Type B pancreatic cell (in vitro differentiated cells): ENCODE results near the gene NAA15. TPM values are rescaled to one million over a fixed set of nuclear protein-coding genes. Genes with fewer than 3 reads are reported as not detected.
"Not testable (repeated sequence)": the region's sequence is repeated elsewhere in the genome, so short reads cannot be mapped to it uniquely, and the experiment has no call there.

ENCODE experiments used
- DNase-seq: peaks from one replicate; pipeline ENCODE4 v3.0.0; 2021; ENCODE audit warnings: mixed read lengths; ENCODE audit not compliant: unreplicated experiment; ENCODE audit errors: extremely low spot score
- H3K27ac Mint-ChIP-seq: 2 replicates; pipeline ENCODE4 v1.8.0; 2021; ENCODE audit warnings: mild to moderate bottlenecking, mixed read lengths
- H3K27me3 Mint-ChIP-seq: 2 replicates; pipeline ENCODE4 v1.8.0; 2021; ENCODE audit warnings: mixed read lengths
- H3K36me3 Mint-ChIP-seq: 2 replicates; pipeline ENCODE4 v1.8.0; 2021; ENCODE audit warnings: mixed read lengths
- H3K4me1 Mint-ChIP-seq: one replicate; pipeline ENCODE4 v1.8.0; 2021; ENCODE audit warnings: mixed read lengths; ENCODE audit not compliant: unreplicated experiment
- H3K4me3 Mint-ChIP-seq: 2 replicates; pipeline ENCODE4 v1.8.0; 2021; ENCODE audit warnings: mild to moderate bottlenecking, mixed read lengths
- H3K9me3 Mint-ChIP-seq: 2 replicates; pipeline ENCODE4 v1.8.0; 2021; ENCODE audit warnings: mixed read lengths
- long read RNA-seq: library from polyadenylated mRNA; unstranded; transcript quantifications from one replicate; pipeline ENCODE4 v2.0.0, GENCODE V29; 2020
- total RNA-seq: library from RNA; stranded (reverse); gene quantifications from 2 replicates; pipeline ENCODE4 v1.2.1, GENCODE V29; 2021; ENCODE audit warnings: low replicate concordance
- TF ChIP-seq, protein P1 (sequence below): fragments of 200-600 bp; sonication (generic); conservative IDR thresholded peaks from 2 replicates; pipeline ENCODE4 v1.5.0; 2021; ENCODE audit warnings: antibody characterized with exemption, mild to moderate bottlenecking

NAA15 gene
- 47.4 and 61.2 TPM in 2 replicates for total RNA-seq
- long read RNA-seq, full-length matches to known transcripts: 2 of 223 reads
- long read RNA-seq, partial matches to known transcripts: 204 of 223 reads
- long read RNA-seq, other reads (novel, unspliced or antisense): 17 of 223 reads

DNA sequence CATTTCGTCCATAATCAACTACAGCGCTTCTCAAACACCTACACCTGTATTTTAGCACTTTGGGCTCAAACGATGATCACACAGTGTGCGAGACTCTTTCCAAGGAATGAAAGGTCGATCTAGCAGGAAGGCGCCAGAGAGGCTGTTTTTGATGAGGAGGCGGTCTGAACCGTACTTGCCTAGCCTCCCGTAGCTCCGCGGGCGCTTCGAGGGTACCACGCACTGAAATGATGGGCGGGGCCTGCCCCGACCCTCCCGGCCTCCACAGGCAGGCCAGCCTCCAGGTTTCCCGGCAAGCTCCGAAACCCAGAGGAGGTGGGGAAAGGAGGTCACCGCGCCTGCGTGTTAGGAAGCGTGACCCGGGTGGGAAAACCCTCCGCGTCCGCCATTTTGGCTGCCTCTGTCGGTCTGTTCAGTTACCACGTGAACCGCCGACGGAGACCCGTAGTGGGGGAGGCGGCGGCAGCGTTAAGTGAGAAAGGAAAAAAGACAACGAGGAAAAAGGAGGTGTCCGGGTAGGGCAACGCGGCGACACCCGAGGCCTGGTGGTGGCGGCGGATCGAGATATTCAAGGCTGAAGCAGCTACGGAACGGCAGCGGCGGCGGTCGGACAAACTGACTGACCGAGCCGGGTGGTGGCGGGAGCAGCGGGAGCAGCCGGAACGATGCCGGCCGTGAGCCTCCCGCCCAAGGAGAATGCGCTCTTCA lies at the start of gene NAA15:
NAA15 (plus strand) TSS at position 393 of the 708 bp plus-strand sequence; CDS start at position 666, 273 bp downstream.
- Mint-ChIP-seq H3K4me3 (peak within 1 kb of the TSS; percentile 100), H3K9me3 (no peaks in the 10 kb centered on the region)

DNA sequence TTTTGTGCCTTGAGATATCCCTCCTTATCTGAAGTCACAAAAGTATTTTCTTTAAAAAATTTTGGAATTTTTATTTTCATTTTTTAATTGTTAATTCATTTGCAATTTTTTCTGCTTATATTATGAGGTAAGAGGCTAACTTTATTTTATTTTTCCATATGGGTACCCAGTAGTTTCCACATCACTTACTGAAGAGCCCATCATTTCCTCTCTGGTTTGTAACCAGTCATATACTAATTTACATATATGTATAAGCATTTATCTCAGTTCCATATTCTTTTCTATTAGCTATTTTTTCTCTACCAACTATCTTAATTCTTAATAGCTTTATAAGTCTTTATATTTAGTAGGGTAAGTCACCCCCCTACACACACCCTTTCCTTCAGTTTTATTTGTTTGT lies 48.3 kb upstream of the NAA15 start:
- H3K4me3 Mint-ChIP-seq: no peak overlapping the region
- H3K4me1 Mint-ChIP-seq: peaks cover 4% of the 10 kb centered on the region
- H3K27ac Mint-ChIP-seq: no peak overlapping the region
- DNase-seq: no peak
- no peaks in the 10 kb centered on the region for H3K36me3 Mint-ChIP-seq
- H3K9me3 Mint-ChIP-seq: no peaks in the 10 kb centered on the region
- H3K27me3 Mint-ChIP-seq: no peaks in the 10 kb centered on the region
- TF ChIP-seq, protein P1, sequence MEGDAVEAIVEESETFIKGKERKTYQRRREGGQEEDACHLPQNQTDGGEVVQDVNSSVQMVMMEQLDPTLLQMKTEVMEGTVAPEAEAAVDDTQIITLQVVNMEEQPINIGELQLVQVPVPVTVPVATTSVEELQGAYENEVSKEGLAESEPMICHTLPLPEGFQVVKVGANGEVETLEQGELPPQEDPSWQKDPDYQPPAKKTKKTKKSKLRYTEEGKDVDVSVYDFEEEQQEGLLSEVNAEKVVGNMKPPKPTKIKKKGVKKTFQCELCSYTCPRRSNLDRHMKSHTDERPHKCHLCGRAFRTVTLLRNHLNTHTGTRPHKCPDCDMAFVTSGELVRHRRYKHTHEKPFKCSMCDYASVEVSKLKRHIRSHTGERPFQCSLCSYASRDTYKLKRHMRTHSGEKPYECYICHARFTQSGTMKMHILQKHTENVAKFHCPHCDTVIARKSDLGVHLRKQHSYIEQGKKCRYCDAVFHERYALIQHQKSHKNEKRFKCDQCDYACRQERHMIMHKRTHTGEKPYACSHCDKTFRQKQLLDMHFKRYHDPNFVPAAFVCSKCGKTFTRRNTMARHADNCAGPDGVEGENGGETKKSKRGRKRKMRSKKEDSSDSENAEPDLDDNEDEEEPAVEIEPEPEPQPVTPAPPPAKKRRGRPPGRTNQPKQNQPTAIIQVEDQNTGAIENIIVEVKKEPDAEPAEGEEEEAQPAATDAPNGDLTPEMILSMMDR: no peak

More for the DNA sequence above, at the start of gene NAA15:
- Mint-ChIP-seq H3K27me3 (no peaks in the 10 kb centered on the region), H3K4me1 (peaks cover 16% of the 10 kb centered on the region), H3K36me3 (peaks cover 14% of the 10 kb centered on the region), H3K27ac (peak within 1 kb of the TSS; percentile 100)
- DNase-seq: peak; percentile 98
- TF ChIP-seq, protein P1: no peak

DNA sequence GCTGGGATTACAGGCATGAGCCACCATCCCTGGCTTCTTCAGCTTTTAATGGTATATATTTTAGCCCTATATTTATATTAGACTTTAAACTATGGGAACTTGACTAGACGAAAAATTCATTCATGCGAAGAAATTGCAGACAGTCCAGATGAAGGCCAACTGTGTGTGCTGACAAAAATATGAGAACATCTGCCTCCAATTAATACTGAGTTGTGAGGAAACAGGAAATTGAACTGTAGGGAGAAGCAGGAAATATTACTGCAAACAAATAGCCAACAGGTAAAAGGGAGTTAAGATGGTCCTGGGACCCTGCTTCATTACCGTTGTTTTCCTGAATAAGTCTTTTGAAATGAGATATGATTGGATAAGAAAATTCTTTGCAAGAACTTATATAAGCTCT lies 47.6 kb upstream of the NAA15 start:
- H3K4me1 Mint-ChIP-seq: peaks cover 2% of the 10 kb centered on the region
- DNase-seq: no peak
- no peak overlapping the region for H3K4me3 Mint-ChIP-seq
- TF ChIP-seq, protein P1: no peak
- H3K27ac Mint-ChIP-seq: no peak overlapping the region
- H3K27me3 Mint-ChIP-seq: no peaks in the 10 kb centered on the region
- H3K36me3 Mint-ChIP-seq: no peaks in the 10 kb centered on the region
- H3K9me3 Mint-ChIP-seq: no peaks in the 10 kb centered on the region

DNA sequence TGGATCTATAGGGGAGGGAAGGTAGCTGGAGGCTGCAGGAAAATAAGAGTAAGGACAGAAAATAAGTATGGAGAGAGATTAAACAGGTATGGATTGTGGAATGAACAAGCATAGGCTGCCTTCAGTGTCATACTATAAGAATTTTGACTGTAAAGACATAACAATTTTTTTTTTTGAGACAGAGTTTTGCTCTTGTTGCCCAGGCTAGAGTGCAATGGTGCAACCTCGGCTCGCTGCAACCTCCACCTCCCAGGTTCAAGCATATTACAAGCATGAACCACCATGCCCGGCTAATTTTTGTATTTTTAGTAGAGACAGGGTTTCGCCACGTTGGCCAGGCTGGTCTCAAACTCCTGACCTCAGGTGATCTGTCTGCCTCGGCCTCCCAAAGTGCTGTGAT lies 45.7 kb upstream of the NAA15 start:
- H3K9me3 Mint-ChIP-seq, H3K27me3 Mint-ChIP-seq, H3K36me3 Mint-ChIP-seq, DNase-seq, H3K4me3 Mint-ChIP-seq, H3K27ac Mint-ChIP-seq, H3K4me1 Mint-ChIP-seq: not testable (repeated sequence)

DNA sequence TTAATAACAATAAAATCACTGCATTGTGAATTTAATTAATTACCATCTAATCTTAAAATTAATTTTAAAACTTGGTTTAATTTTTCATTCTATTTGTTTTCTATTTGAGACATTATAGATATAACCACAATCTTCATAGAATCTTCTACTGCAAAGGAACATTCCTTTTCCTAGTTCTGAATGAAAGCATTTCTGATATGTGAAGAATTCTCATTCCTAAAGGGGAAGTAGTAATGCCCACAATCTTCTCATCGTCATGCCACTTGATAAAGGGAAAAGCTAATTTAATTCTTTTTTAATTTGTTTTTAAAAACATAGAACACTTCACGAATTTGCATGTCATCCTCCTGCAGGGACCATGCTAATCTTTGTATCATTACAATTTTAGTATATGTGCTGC lies 45.0 kb upstream of the NAA15 start:
- no peak overlapping the region for H3K4me3 Mint-ChIP-seq
- H3K27ac Mint-ChIP-seq: no peak overlapping the region
- H3K9me3 Mint-ChIP-seq: no peaks in the 10 kb centered on the region
- no peak for DNase-seq
- TF ChIP-seq, protein P1: no peak
- no peaks in the 10 kb centered on the region for H3K36me3 Mint-ChIP-seq
- no peaks in the 10 kb centered on the region for H3K4me1 Mint-ChIP-seq
- H3K27me3 Mint-ChIP-seq: no peaks in the 10 kb centered on the region

DNA sequence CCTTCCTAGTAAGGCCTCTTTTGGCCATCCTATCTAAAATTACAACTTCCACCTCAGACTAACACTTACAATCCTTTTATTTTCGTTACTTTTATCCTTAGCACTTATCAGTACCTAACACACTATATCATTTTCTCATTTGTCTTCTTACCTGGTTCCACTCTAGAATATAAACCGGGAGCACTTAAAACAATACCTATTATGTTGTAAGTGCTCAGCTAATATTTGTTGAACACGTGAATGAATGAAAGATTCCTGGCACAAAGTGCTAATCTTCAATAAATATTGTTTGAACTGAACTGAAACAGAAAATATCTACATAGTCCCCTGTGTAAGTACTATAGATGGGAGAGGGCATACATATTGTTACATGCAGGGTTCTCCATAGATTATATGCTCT lies 35.7 kb upstream of the NAA15 start:
- peaks cover 13% of the 10 kb centered on the region for H3K4me1 Mint-ChIP-seq
- DNase-seq: no peak
- no peaks in the 10 kb centered on the region for H3K36me3 Mint-ChIP-seq
- TF ChIP-seq, protein P1: no peak
- H3K9me3 Mint-ChIP-seq: no peaks in the 10 kb centered on the region
- H3K4me3 Mint-ChIP-seq: no peak overlapping the region
- H3K27ac Mint-ChIP-seq: no peak overlapping the region
- H3K27me3 Mint-ChIP-seq: no peaks in the 10 kb centered on the region
